GM12878 (cell line): ENCODE data around the gene SEPTIN1. TPM values are rescaled to one million over a fixed set of nuclear protein-coding genes. Genes with fewer than 3 reads are reported as not detected.

Experiments used
- CBX3 ChIP-seq: fragments of 200-600 bp; sonication (generic); IDR thresholded peaks from 2 replicates; pipeline ENCODE4 v1.6.1; 2016; ENCODE audit warnings: low read depth, borderline replicate concordance
- MEF2A ChIP-seq: IDR thresholded peaks from 2 replicates; pipeline ENCODE4 v1.6.1; 2011; ENCODE audit warnings: low read depth, mild to moderate bottlenecking, low read length, moderate library complexity; ENCODE audit not compliant: insufficient read depth
- NFYA ChIP-seq: IDR thresholded peaks from 2 replicates; pipeline ENCODE4 v1.6.1; 2011; ENCODE audit warnings: low read depth, mild to moderate bottlenecking, low read length, improper control_type of control experiment, borderline replicate concordance
- POLR2AphosphoS2 ChIP-seq: IDR thresholded peaks from 2 replicates; pipeline ENCODE4 v1.6.1; 2011; ENCODE audit warnings: low read depth, mild to moderate bottlenecking, low read length, improper control_type of control experiment, moderate library complexity
- PRDM15 ChIP-seq: fragments of 450-650 bp; formaldehyde crosslinking; IDR thresholded peaks from 2 replicates; pipeline ENCODE4 v1.4.0; 2020; ENCODE audit warnings: mild to moderate bottlenecking, moderate library complexity
- RAD21 ChIP-seq: IDR thresholded peaks from 2 replicates; pipeline ENCODE4 v1.6.1; 2011; ENCODE audit warnings: mild to moderate bottlenecking, low read depth, low read length, moderate library complexity; ENCODE audit not compliant: insufficient read depth
- SMAD1 ChIP-seq: fragments of 450-650 bp; IDR thresholded peaks from 2 replicates; pipeline ENCODE4 v1.6.1; 2018; ENCODE audit warnings: mild to moderate bottlenecking, low read depth; ENCODE audit not compliant: partially characterized antibody
- SRF ChIP-seq, 2 experiments: IDR thresholded peaks; 2 replicates each; pipeline ENCODE4 v1.6.1; 2011; ENCODE audit warnings: low read depth in 2 of 2, low read length in 2 of 2, mild to moderate bottlenecking in 1 of 2, moderate library complexity in 1 of 2
- polyA plus RNA-seq, 11 experiments: library from polyadenylated mRNA; depleted of rRNA in 4 of 11; unstranded in 6 of 11; stranded (reverse) in 5 of 11; fragments of >200 nt; fragmentation: Nextera tagmentation in 4 of 11; fragmentation: Illumina TruSeq in 1 of 11; extraction: Ambion mirVana in 4 of 11; extraction: Trizol in 1 of 11; gene quantifications; 1 replicate in 1 of 11; 2 replicates in 10 of 11; pipeline versions ENCODE4 v1.2.1 to v1.2.3, GENCODE V29; 2011 to 2016; ENCODE audit warnings: inconsistent platforms in 2 of 11, missing spikeins in 2 of 11, low read depth in 1 of 11
- total RNA-seq, 4 experiments: library from RNA; depleted of rRNA in 3 of 4; stranded (reverse); fragments of >200 nt in 3 of 4; fragmentation: Illumina TruSeq in 1 of 4; extraction: Trizol in 1 of 4; gene quantifications; 2 replicates each; pipeline versions ENCODE4 v1.2.1 to v1.2.3, GENCODE V29; 2013 to 2021

Gene SEPTIN1
- total and polyA plus RNA-seq, 10 of the 15 experiments (the other 5 are each of a cell fraction or from before 2014, with no cell fraction given) = 2.8 to 153 (median 94.1) TPM

- TF ChIP-seq CBX3 = no peak
- TF ChIP-seq SMAD1 = no peak
- no peak for TF ChIP-seq MEF2A
- no peak for TF ChIP-seq RAD21
- no peak for TF ChIP-seq NFYA
- no peak for TF ChIP-seq SRF (IDR thresholded peaks at IDR 0.05; ENCODE audit: low read depth in 2 of 2, low read length in 2 of 2)
- TF ChIP-seq PRDM15 (CRISPR knock-in tag) = no peak
- TF ChIP-seq POLR2AphosphoS2 = 0 out of 2 replicates have a peak, but pooled peaks have one; percentile 14
Measured at GRCh38 chr16:30381291-30382041, 895 bp downstream of the SEPTIN1 start (continued).
